Endothelial cell (in vitro differentiated cells): ENCODE results near the gene FAM193B. TPM values are rescaled to one million over a fixed set of nuclear protein-coding genes. Genes with fewer than 3 reads are reported as not detected.

Experiments
- DNase-seq: peaks from one replicate; pipeline ENCODE4 v3.0.0; 2021; ENCODE audit warnings: low spot score
- H3K27ac Mint-ChIP-seq: one replicate; pipeline ENCODE4 v1.8.0; 2021; ENCODE audit warnings: mixed read lengths, inconsistent platforms; ENCODE audit not compliant: unreplicated experiment
- H3K27me3 Mint-ChIP-seq: one replicate; pipeline ENCODE4 v1.8.0; 2021; ENCODE audit warnings: mild to moderate bottlenecking, moderate library complexity, mixed read lengths, inconsistent platforms; ENCODE audit not compliant: unreplicated experiment
- H3K36me3 Mint-ChIP-seq: one replicate; pipeline ENCODE4 v1.8.0; 2021; ENCODE audit warnings: mild to moderate bottlenecking, low read depth, mixed read lengths, inconsistent platforms; ENCODE audit not compliant: unreplicated experiment
- H3K4me1 Mint-ChIP-seq: one replicate; pipeline ENCODE4 v1.8.0; 2021; ENCODE audit warnings: mild to moderate bottlenecking, mixed read lengths, inconsistent platforms; ENCODE audit not compliant: unreplicated experiment
- H3K4me3 Mint-ChIP-seq: one replicate; pipeline ENCODE4 v1.8.0; 2021; ENCODE audit warnings: mild to moderate bottlenecking, mixed read lengths, inconsistent platforms; ENCODE audit not compliant: unreplicated experiment
- H3K9me3 Mint-ChIP-seq: one replicate; pipeline ENCODE4 v1.8.0; 2021; ENCODE audit warnings: mixed read lengths, inconsistent platforms; ENCODE audit not compliant: unreplicated experiment
- total RNA-seq: library from RNA; stranded (reverse); fragmentation: NEBNext Ultra II Directional; extraction: Animal tissue kit (Norgen Biotek cat#: 25700); gene quantifications from one replicate; pipeline ENCODE4 v1.2.1, GENCODE V29; 2021; ENCODE audit not compliant: unreplicated experiment
- TF ChIP-seq, protein P1 (sequence below): fragments of 200-600 bp; sonication (generic); IDR thresholded peaks from one replicate; pipeline ENCODE4 v1.5.0; 2021; ENCODE audit warnings: antibody characterized with exemption; ENCODE audit not compliant: unreplicated experiment

Gene FAM193B
- total RNA-seq, 1 donor from 2014 or later, result 97.6 TPM

DNA sequence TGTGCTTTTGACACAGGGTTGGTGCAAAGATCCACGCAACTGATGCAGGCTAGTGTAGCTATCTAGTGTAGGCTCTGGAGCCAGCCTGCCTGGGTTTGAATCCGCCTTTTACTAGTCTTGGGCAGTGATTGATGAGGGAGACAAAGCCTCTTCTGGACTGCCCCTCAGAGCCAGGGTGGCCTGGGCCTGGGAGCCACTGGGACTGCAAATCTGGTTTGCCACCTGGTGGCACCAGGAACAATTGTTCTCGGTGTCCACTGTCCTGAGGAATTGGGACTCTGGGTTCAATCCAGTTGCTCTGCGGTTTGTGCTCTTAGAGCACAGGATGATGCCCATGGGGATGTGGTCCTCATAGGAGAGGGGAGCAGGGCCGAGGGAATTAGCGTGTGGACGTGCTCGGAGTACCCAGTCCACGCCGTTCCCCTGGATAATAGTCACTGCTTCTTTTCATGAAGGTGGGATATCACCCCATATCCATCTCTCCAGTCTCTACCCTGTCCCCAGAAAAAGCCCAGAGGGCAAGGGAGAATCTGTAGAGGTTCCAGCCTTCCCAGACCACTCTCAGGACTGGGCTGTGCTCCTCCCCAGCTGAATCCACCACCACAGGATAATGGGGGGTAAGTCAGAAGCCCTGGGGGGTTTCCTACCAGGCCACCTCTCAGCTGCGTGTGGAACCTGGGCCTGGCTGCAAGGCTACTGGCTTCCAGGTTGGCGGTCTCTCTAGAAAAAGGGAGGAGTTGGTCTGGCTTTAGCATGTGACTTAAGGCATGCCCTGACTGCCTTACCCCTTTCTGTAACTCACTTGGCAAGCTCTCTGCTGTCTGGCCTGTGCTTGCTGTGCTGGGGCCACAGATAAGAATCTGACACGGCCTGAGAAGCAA lies 47.5 kb upstream of the FAM193B start:
- peaks cover 13% of the 10 kb centered on the region for H3K4me1 Mint-ChIP-seq
- no peaks in the 10 kb centered on the region for H3K9me3 Mint-ChIP-seq
- peak overlapping the region; percentile 51 for H3K4me3 Mint-ChIP-seq
- H3K27me3 Mint-ChIP-seq, result peaks cover 8% of the 10 kb centered on the region
- H3K36me3 Mint-ChIP-seq, result peaks cover 29% of the 10 kb centered on the region
- no peak overlapping the region for H3K27ac Mint-ChIP-seq
- DNase-seq, result no peak
- TF ChIP-seq, protein P1, sequence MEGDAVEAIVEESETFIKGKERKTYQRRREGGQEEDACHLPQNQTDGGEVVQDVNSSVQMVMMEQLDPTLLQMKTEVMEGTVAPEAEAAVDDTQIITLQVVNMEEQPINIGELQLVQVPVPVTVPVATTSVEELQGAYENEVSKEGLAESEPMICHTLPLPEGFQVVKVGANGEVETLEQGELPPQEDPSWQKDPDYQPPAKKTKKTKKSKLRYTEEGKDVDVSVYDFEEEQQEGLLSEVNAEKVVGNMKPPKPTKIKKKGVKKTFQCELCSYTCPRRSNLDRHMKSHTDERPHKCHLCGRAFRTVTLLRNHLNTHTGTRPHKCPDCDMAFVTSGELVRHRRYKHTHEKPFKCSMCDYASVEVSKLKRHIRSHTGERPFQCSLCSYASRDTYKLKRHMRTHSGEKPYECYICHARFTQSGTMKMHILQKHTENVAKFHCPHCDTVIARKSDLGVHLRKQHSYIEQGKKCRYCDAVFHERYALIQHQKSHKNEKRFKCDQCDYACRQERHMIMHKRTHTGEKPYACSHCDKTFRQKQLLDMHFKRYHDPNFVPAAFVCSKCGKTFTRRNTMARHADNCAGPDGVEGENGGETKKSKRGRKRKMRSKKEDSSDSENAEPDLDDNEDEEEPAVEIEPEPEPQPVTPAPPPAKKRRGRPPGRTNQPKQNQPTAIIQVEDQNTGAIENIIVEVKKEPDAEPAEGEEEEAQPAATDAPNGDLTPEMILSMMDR, result no peak

DNA sequence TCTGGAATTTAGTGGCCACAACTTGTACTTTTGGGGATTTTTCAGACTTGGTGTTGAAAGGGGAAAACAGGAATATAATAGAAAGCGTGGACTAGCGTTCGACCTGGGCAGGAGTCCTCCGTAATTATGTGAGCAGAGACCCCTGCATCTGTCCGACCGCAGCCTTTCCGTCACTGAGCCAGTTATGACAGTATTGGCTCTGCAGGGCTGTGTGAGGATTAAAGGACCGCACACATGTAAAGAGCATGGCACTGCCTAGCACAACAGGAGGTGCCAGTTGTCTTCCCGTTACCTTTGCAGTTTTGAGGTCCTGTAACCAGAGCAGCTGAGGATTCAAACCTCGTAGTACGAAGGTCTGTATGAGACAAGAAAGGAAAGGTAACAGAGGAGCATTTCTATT lies 46.8 kb upstream of the FAM193B start:
- Mint-ChIP-seq H3K36me3 (peaks cover 30% of the 10 kb centered on the region), H3K27me3 (peaks cover 7% of the 10 kb centered on the region), H3K9me3 (no peaks in the 10 kb centered on the region), H3K4me1 (peaks cover 11% of the 10 kb centered on the region), H3K4me3 (peak overlapping the region; percentile 96), H3K27ac (peak overlapping the region; percentile 61)
- TF ChIP-seq, protein P1, result no peak
- no peak for DNase-seq

- no peak for DNase-seq
- H3K27me3 Mint-ChIP-seq, result peaks cover 5% of the 10 kb centered on the region
- TF ChIP-seq, protein P1, result no peak
- no peaks in the 10 kb centered on the region for H3K9me3 Mint-ChIP-seq
- peak overlapping the region; percentile 96 for H3K4me3 Mint-ChIP-seq
- H3K27ac Mint-ChIP-seq, result peak overlapping the region; percentile 61
- H3K36me3 Mint-ChIP-seq, result peaks cover 35% of the 10 kb centered on the region
- peaks cover 11% of the 10 kb centered on the region for H3K4me1 Mint-ChIP-seq
Measured at GRCh38 chr5:177600508-177601018, 46.2 kb upstream of the FAM193B start.

- H3K27me3 Mint-ChIP-seq, result peaks cover 5% of the 10 kb centered on the region
- peak within 1 kb of the TSS; percentile 96 for H3K4me3 Mint-ChIP-seq
- peaks cover 11% of the 10 kb centered on the region for H3K4me1 Mint-ChIP-seq
- H3K36me3 Mint-ChIP-seq, result peaks cover 35% of the 10 kb centered on the region
- no peaks in the 10 kb centered on the region for H3K9me3 Mint-ChIP-seq
- H3K27ac Mint-ChIP-seq, result peak within 1 kb of the TSS; percentile 61
- TF ChIP-seq, protein P1, result no peak
- peak; percentile 82 for DNase-seq
Measured at GRCh38 chr5:177599731-177600507, 45.6 kb upstream of the FAM193B start, which contains the start of gene B4GALT7. TSS of gene B4GALT7 (plus strand) at chr5:177600132. CDS start at chr5:177600211, 79 bp downstream.
